ENCODE measurements around the gene SENP7. TPM values are rescaled to one million over a fixed set of nuclear protein-coding genes. Genes with fewer than 3 reads are reported as not detected.

Gene SENP7
- total RNA-seq, 1 experiment from 2014 or later = 7.9 TPM

GRCh38 chr3:101512396-101512645, 691 bp downstream of the SENP7 start:
- H3K27me3 ChIP-seq (ENCODE audit: insufficient read depth, low read length) = no peaks in the 10 kb centered on the region
- ATAC-seq = no peak; the same call in 1 of the 2 replicates
- TF ChIP-seq ZBTB33 (IDR thresholded peaks at IDR 0.05; ENCODE audit: extremely low read depth, insufficient replicate concordance, low read length) = no peak
- no peak for TF ChIP-seq POLR2AphosphoS5 (IDR thresholded peaks at IDR 0.05; ENCODE audit: low read depth, low read length)
- TF ChIP-seq ELF1 (IDR thresholded peaks at IDR 0.05; ENCODE audit: borderline replicate concordance, low read depth) = no peak
- no peak for TF ChIP-seq EZH2 (IDR thresholded peaks at IDR 0.05)
- no peak for TF ChIP-seq JUND (IDR thresholded peaks at IDR 0.05)
- no peak for TF ChIP-seq SP1 (IDR thresholded peaks at IDR 0.05; ENCODE audit: low read depth)
- no peak for TF ChIP-seq CEBPB (IDR thresholded peaks at IDR 0.05; ENCODE audit: low read depth)
- TF ChIP-seq YY1 (IDR thresholded peaks at IDR 0.05; ENCODE audit: extremely low read depth, insufficient replicate concordance, low read depth, low read length) = no peak
- no peak for TF ChIP-seq RAD21 (IDR thresholded peaks at IDR 0.05; ENCODE audit: low read depth)
- TF ChIP-seq ATF3 (IDR thresholded peaks at IDR 0.05) = no peak
- TF ChIP-seq CTCF (IDR thresholded peaks at IDR 0.05 in 2 of 3, conservative IDR thresholded peaks at IDR 0.05 in 1 of 3; ENCODE audit: borderline replicate concordance in 1 of 3, insufficient read depth in 1 of 3, low read depth in 2 of 3, low read length in 2 of 3) = no peak
- no peak for TF ChIP-seq POLR2A (IDR thresholded peaks at IDR 0.05; ENCODE audit: borderline replicate concordance, extremely low read depth, insufficient read depth, insufficient read length)
- ChIA-PET CTCF (no interaction called here), RAD21 (ENCODE audit: low non-redundant PET in 1 of 2, low total read pairs in 2 of 2, uncharacterized antibody in 2 of 2, unreplicated experiment in 2 of 2) (no interaction called here), POLR2A (interaction anchor here (0.6 kb wide), 1 partner anchor 25 kb away, joined by 3 read pairs; no protein-coding TSS in a partner anchor)
- BruUV-seq (replicated peaks) = TSS peak; percentile 56
- no peaks in the 10 kb centered on the region for H3K9me3 ChIP-seq (ENCODE audit: control insufficient read depth in 1 of 2, insufficient read depth in 1 of 2, low read depth in 1 of 2, low read length in 2 of 2)
- H3K9me2 ChIP-seq (ENCODE audit: insufficient read depth) = no peaks in the 10 kb centered on the region
- H3K27ac ChIP-seq (ENCODE audit: low read depth, low read length) = peak overlapping the region; percentile 71
- H2AFZ ChIP-seq (ENCODE audit: low read depth, low read length, poor library complexity, severe bottlenecking) = peak overlapping the region; percentile 20
- peaks cover 6 to 14% of the 10 kb centered on the region in 2 experiments; a peak in 3 of 4 replicates for H3K4me1 ChIP-seq (ENCODE audit: control insufficient read depth in 1 of 2, insufficient read depth in 2 of 2, low read length in 2 of 2)
- H3K4me2 ChIP-seq (ENCODE audit: low read length) = peak overlapping the region; percentile 96
- peak overlapping the region; percentile 58 for H3K9ac ChIP-seq (ENCODE audit: low read length)
- no peaks in the 10 kb centered on the region for H4K20me1 ChIP-seq (ENCODE audit: insufficient read depth)
- no peak for DNase-seq (ENCODE audit: low read depth, low spot score)
- H3K4me3 ChIP-seq (replicated peaks in 1 of 2; ENCODE audit: low read depth in 1 of 2, low read length in 2 of 2) = peak overlapping the region; percentile 65 to 85
- intact Hi-C loops (cut with micrococcal nuclease) = no loop called here
- H3K79me2 ChIP-seq (ENCODE audit: insufficient read depth, low read length) = no peaks in the 10 kb centered on the region
- no peaks in the 10 kb centered on the region for H3K36me3 ChIP-seq (ENCODE audit: control insufficient read depth in 1 of 2, insufficient read depth in 2 of 2, low read length in 2 of 2)
